ENCODE measurements around the gene ERI3. TPM values are rescaled to one million over a fixed set of nuclear protein-coding genes. Genes with fewer than 3 reads are reported as not detected.

Gene ERI3
- total RNA-seq, 1 experiment from 2014 or later: 74.7 TPM

GRCh38 chr1:44347280-44347679 is 7.8 kb downstream of the ERI3 start:
- peaks cover 29% of the 10 kb centered on the region for H3K4me1 Mint-ChIP-seq
- POLR2A ChIA-PET: no interaction called here
- no peaks in the 10 kb centered on the region; the same call in 1 of the 2 replicates for H3K27me3 Mint-ChIP-seq (ENCODE audit: low read depth)
- ATAC-seq (no peak), DNase-seq (ENCODE audit: low spot score) (no peak)
- CTCF ChIA-PET: interaction anchor here (1.3 to 2.4 kb wide), 5 partner anchors 31 to 270 kb away, joined by 3 to 7 read pairs (median 5); no protein-coding TSS in a partner anchor
- H3K36me3 Mint-ChIP-seq: peaks cover 6% of the 10 kb centered on the region; the same call in 1 of the 2 replicates
- no peak overlapping the region for H3K27ac Mint-ChIP-seq
- H3K9me3 Mint-ChIP-seq: no peaks in the 10 kb centered on the region
- no peak overlapping the region for H3K4me3 Mint-ChIP-seq
- no peak for TF ChIP-seq PRRX2 (CRISPR knock-in tag; IDR thresholded peaks at IDR 0.05)
- TF ChIP-seq ZNF532 (CRISPR knock-in tag; IDR thresholded peaks at IDR 0.05; ENCODE audit: borderline replicate concordance): no peak
- TF ChIP-seq CTCF (IDR thresholded peaks at IDR 0.05): no peak
- TF ChIP-seq FOXP4 (CRISPR knock-in tag; IDR thresholded peaks at IDR 0.05): no peak
- no peak for TF ChIP-seq MYBL2 (CRISPR knock-in tag; IDR thresholded peaks at IDR 0.05)
- TF ChIP-seq GRHL2 (CRISPR knock-in tag; IDR thresholded peaks at IDR 0.05; ENCODE audit: insufficient replicate concordance, severe bottlenecking): no peak
- no peak for TF ChIP-seq IRF1 (CRISPR knock-in tag; IDR thresholded peaks at IDR 0.05)
- TF ChIP-seq CBFB (CRISPR knock-in tag; IDR thresholded peaks at IDR 0.05; ENCODE audit: low read depth): no peak
- TF ChIP-seq ARID4B (CRISPR knock-in tag; IDR thresholded peaks at IDR 0.05; ENCODE audit: borderline replicate concordance): no peak
- no peak for TF ChIP-seq ZNF121 (CRISPR knock-in tag; IDR thresholded peaks at IDR 0.05)
- TF ChIP-seq GABPB1 (CRISPR knock-in tag; IDR thresholded peaks at IDR 0.05): no peak
- no peak for TF ChIP-seq NR3C1 (CRISPR knock-in tag; conservative IDR thresholded peaks at IDR 0.05; ENCODE audit: low read depth)
- no peak for TF ChIP-seq ZNF512 (CRISPR knock-in tag; IDR thresholded peaks at IDR 0.05; ENCODE audit: borderline replicate concordance)
- TF ChIP-seq CREM (CRISPR knock-in tag; IDR thresholded peaks at IDR 0.05): no peak
- TF ChIP-seq NFATC4 (CRISPR knock-in tag; IDR thresholded peaks at IDR 0.05): no peak
- TF ChIP-seq NR1H2 (CRISPR knock-in tag; IDR thresholded peaks at IDR 0.05): no peak
- no peak for TF ChIP-seq E2F5 (CRISPR knock-in tag; IDR thresholded peaks at IDR 0.05)

Data from WTC11 (cell line).